ENCODE data around the gene MMP23B. TPM values are rescaled to one million over a fixed set of nuclear protein-coding genes. Genes with fewer than 3 reads are reported as not detected.
A peak's percentile ranks its signal among the peaks of the same experiment; 100 is the strongest.
"Not testable (repeated sequence)": the region's sequence is repeated elsewhere in the genome, so short reads cannot be mapped to it uniquely, and the experiment has no call there.

The MMP23B gene
- total RNA-seq, 1 experiment from 2014 or later: 0.67 TPM

GRCh38 chr1:1646326-1646725 lies 14.4 kb downstream of the MMP23B start:
- H3K27me3 ChIP-seq (replicated peaks; ENCODE audit: insufficient read depth, low read depth, low read length, poor library complexity); DNase-seq (ENCODE audit: low spot score); H3K4me3 ChIP-seq (ENCODE audit: low read depth, low read length, poor library complexity, severe bottlenecking); CTCF ChIA-PET; intact Hi-C loops (cut with micrococcal nuclease; ENCODE audit: unreplicated experiment); POLR2A ChIA-PET (ENCODE audit: low non-redundant PET); BruUV-seq (replicated peaks); H3K4me1 ChIP-seq (ENCODE audit: insufficient read depth, low read length, poor library complexity, severe bottlenecking); H3K27ac ChIP-seq (ENCODE audit: low read depth, low read length, poor library complexity, severe bottlenecking); H3K9me3 ChIP-seq (ENCODE audit: low read depth, low read length, poor library complexity, severe bottlenecking): not testable (repeated sequence)
- peaks cover 20% of the 10 kb centered on the region for H3K36me3 ChIP-seq (ENCODE audit: insufficient read depth, low read length, poor library complexity, severe bottlenecking)

GRCh38 chr1:1647567-1648241 lies 15.7 kb downstream of the MMP23B start:
- CTCF ChIA-PET; H3K4me3 ChIP-seq (ENCODE audit: low read depth, low read length, poor library complexity, severe bottlenecking); H3K9me3 ChIP-seq (ENCODE audit: low read depth, low read length, poor library complexity, severe bottlenecking); DNase-seq (ENCODE audit: low spot score); intact Hi-C loops (cut with micrococcal nuclease; ENCODE audit: unreplicated experiment); H3K4me1 ChIP-seq (ENCODE audit: insufficient read depth, low read length, poor library complexity, severe bottlenecking); H3K27ac ChIP-seq (ENCODE audit: low read depth, low read length, poor library complexity, severe bottlenecking); H3K27me3 ChIP-seq (replicated peaks; ENCODE audit: insufficient read depth, low read depth, low read length, poor library complexity); POLR2A ChIA-PET (ENCODE audit: low non-redundant PET); BruUV-seq (replicated peaks): not testable (repeated sequence)
- H3K36me3 ChIP-seq (ENCODE audit: insufficient read depth, low read length, poor library complexity, severe bottlenecking): peaks cover 32% of the 10 kb centered on the region

- DNase-seq (ENCODE audit: low spot score); H3K4me3 ChIP-seq (ENCODE audit: low read depth, low read length, poor library complexity, severe bottlenecking); H3K4me1 ChIP-seq (ENCODE audit: insufficient read depth, low read length, poor library complexity, severe bottlenecking); BruUV-seq (replicated peaks); POLR2A ChIA-PET (ENCODE audit: low non-redundant PET); H3K27me3 ChIP-seq (replicated peaks; ENCODE audit: insufficient read depth, low read depth, low read length, poor library complexity); intact Hi-C loops (cut with micrococcal nuclease; ENCODE audit: unreplicated experiment); CTCF ChIA-PET; H3K27ac ChIP-seq (ENCODE audit: low read depth, low read length, poor library complexity, severe bottlenecking); H3K9me3 ChIP-seq (ENCODE audit: low read depth, low read length, poor library complexity, severe bottlenecking): not testable (repeated sequence)
- H3K36me3 ChIP-seq (ENCODE audit: insufficient read depth, low read length, poor library complexity, severe bottlenecking): peaks cover 33% of the 10 kb centered on the region
Measured at GRCh38 chr1:1648265-1648664, 16.3 kb downstream of the MMP23B start.

GRCh38 chr1:1658583-1659549 lies 26.9 kb downstream of the MMP23B start, which contains the start of gene CDK11B:
Gene CDK11B (minus strand): TSS chr1:1659004. CDS start chr1:1657485, 1,519 bp downstream.
- POLR2A ChIA-PET (ENCODE audit: low non-redundant PET); BruUV-seq (replicated peaks); H3K9me3 ChIP-seq (ENCODE audit: low read depth, low read length, poor library complexity, severe bottlenecking); H3K27me3 ChIP-seq (replicated peaks; ENCODE audit: insufficient read depth, low read depth, low read length, poor library complexity); H3K4me1 ChIP-seq (ENCODE audit: insufficient read depth, low read length, poor library complexity, severe bottlenecking): not testable (repeated sequence)
- Histone ChIP-seq H3K27ac (ENCODE audit: low read depth, low read length, poor library complexity, severe bottlenecking) (peak within 1 kb of the TSS; percentile 100), H3K4me3 (ENCODE audit: low read depth, low read length, poor library complexity, severe bottlenecking) (peak within 1 kb of the TSS; percentile 90), H3K36me3 (ENCODE audit: insufficient read depth, low read length, poor library complexity, severe bottlenecking) (peaks cover 30% of the 10 kb centered on the region)
- TF ChIP-seq CTCF (conservative IDR thresholded peaks at IDR 0.05; ENCODE audit: low read depth, low read length): peak; percentile 38; the same call in 1 of the 2 replicates
- intact Hi-C loops (cut with micrococcal nuclease; ENCODE audit: unreplicated experiment): loop anchor here (5.0 kb wide), 1 partner anchor 63 kb away; the partner anchor contains the start of gene CDK11A
- CTCF ChIA-PET: interaction anchor here (0.6 kb wide), 1 partner anchor 250 kb away, joined by 3 read pairs; no protein-coding TSS in a partner anchor
- DNase-seq (ENCODE audit: low spot score): peak; percentile 97

- peaks cover 19% of the 10 kb centered on the region for H3K36me3 ChIP-seq (ENCODE audit: insufficient read depth, low read length, poor library complexity, severe bottlenecking)
- H3K9me3 ChIP-seq (ENCODE audit: low read depth, low read length, poor library complexity, severe bottlenecking); intact Hi-C loops (cut with micrococcal nuclease; ENCODE audit: unreplicated experiment); CTCF ChIA-PET; H3K27me3 ChIP-seq (replicated peaks; ENCODE audit: insufficient read depth, low read depth, low read length, poor library complexity); POLR2A ChIA-PET (ENCODE audit: low non-redundant PET); BruUV-seq (replicated peaks); H3K4me3 ChIP-seq (ENCODE audit: low read depth, low read length, poor library complexity, severe bottlenecking); H3K4me1 ChIP-seq (ENCODE audit: insufficient read depth, low read length, poor library complexity, severe bottlenecking): not testable (repeated sequence)
- H3K27ac ChIP-seq (ENCODE audit: low read depth, low read length, poor library complexity, severe bottlenecking): peak overlapping the region; percentile 83
- peak; percentile 48 for DNase-seq (ENCODE audit: low spot score)
Measured at GRCh38 chr1:1662392-1662791, 30.4 kb downstream of the MMP23B start.

- H3K27ac ChIP-seq (ENCODE audit: low read depth, low read length, poor library complexity, severe bottlenecking): peak overlapping the region; percentile 83
- POLR2A ChIA-PET (ENCODE audit: low non-redundant PET); H3K27me3 ChIP-seq (replicated peaks; ENCODE audit: insufficient read depth, low read depth, low read length, poor library complexity); intact Hi-C loops (cut with micrococcal nuclease; ENCODE audit: unreplicated experiment); CTCF ChIA-PET; H3K4me1 ChIP-seq (ENCODE audit: insufficient read depth, low read length, poor library complexity, severe bottlenecking); H3K4me3 ChIP-seq (ENCODE audit: low read depth, low read length, poor library complexity, severe bottlenecking); BruUV-seq (replicated peaks); H3K9me3 ChIP-seq (ENCODE audit: low read depth, low read length, poor library complexity, severe bottlenecking): not testable (repeated sequence)
- peak; percentile 25 for DNase-seq (ENCODE audit: low spot score)
- H3K36me3 ChIP-seq (ENCODE audit: insufficient read depth, low read length, poor library complexity, severe bottlenecking): peaks cover 19% of the 10 kb centered on the region
Measured at GRCh38 chr1:1662830-1663560, 31.0 kb downstream of the MMP23B start.
